Mesenteric fat pad (tissue), 1 donor: ENCODE results near the gene GMEB2. TPM values are rescaled to one million over a fixed set of nuclear protein-coding genes. Genes with fewer than 3 reads are reported as not detected.
"Not testable (repeated sequence)": the region's sequence is repeated elsewhere in the genome, so short reads cannot be mapped to it uniquely, and the experiment has no call there.

Experiments used
- DNase-seq: peaks from one replicate; pipeline ENCODE4 v3.0.0-alpha.2; 2020; ENCODE audit warnings: low spot score
- long read RNA-seq: library from polyadenylated mRNA; unstranded; transcript quantifications from one replicate; pipeline ENCODE4 v2.0.0, GENCODE V29; 2020
- total RNA-seq: library from RNA; stranded (reverse); fragmentation: NEBNext Ultra II Directional; extraction: Animal tissue kit (Norgen Biotek cat#: 25700); gene quantifications from one replicate; pipeline ENCODE4 v1.2.1, GENCODE V29; 2021
- donor health status: DM: yes; HTN: yes; CAD: no.

The GMEB2 gene
- total RNA-seq = 10.0 TPM
- long read RNA-seq, partial matches to known transcripts = 11 of 15 reads
- long read RNA-seq, other reads (novel, unspliced or antisense) = 4 of 15 reads

GRCh38 chr20:63626424-63627128 is at the start of gene GMEB2:
Gene GMEB2 (minus strand): TSS chr20:63627101. CDS start chr20:63619397, 7,704 bp downstream.
- no peak for DNase-seq

GRCh38 chr20:63675681-63676368 is 48.9 kb upstream of the GMEB2 start:
- no peak for DNase-seq

- no peak for DNase-seq
These were observed 47.0 kb upstream of the GMEB2 start for GRCh38 chr20:63673951-63674350.

GRCh38 chr20:63672666-63673065 is 45.8 kb upstream of the GMEB2 start:
- DNase-seq = no peak

- DNase-seq = not testable (repeated sequence)
These were observed 44.8 kb upstream of the GMEB2 start for GRCh38 chr20:63671695-63672094.

GRCh38 chr20:63668351-63668750 is 41.5 kb upstream of the GMEB2 start:
- DNase-seq = no peak

- DNase-seq = no peak
These were observed 41.0 kb upstream of the GMEB2 start for GRCh38 chr20:63667858-63668257.

GRCh38 chr20:63665708-63666107 is 38.8 kb upstream of the GMEB2 start:
- no peak for DNase-seq

- DNase-seq = no peak
These were observed 38.1 kb upstream of the GMEB2 start for GRCh38 chr20:63664861-63665594.

- no peak for DNase-seq
These were observed 37.4 kb upstream of the GMEB2 start for GRCh38 chr20:63664143-63664851.

GRCh38 chr20:63663332-63664066 is 36.6 kb upstream of the GMEB2 start:
- DNase-seq = no peak

- DNase-seq = no peak
These were observed 35.9 kb upstream of the GMEB2 start for GRCh38 chr20:63662813-63663189.

GRCh38 chr20:63661959-63662812 is 35.3 kb upstream of the GMEB2 start:
- DNase-seq = no peak

- no peak for DNase-seq
These were observed 34.2 kb upstream of the GMEB2 start for GRCh38 chr20:63661108-63661507.

GRCh38 chr20:63660622-63661021 is 33.7 kb upstream of the GMEB2 start:
- DNase-seq = no peak

GRCh38 chr20:63660174-63660573 is 33.3 kb upstream of the GMEB2 start:
- not testable (repeated sequence) for DNase-seq

GRCh38 chr20:63659370-63659769 is 32.5 kb upstream of the GMEB2 start:
- DNase-seq = no peak

- DNase-seq = no peak
These were observed 31.9 kb upstream of the GMEB2 start for GRCh38 chr20:63658749-63659187.

- peak; percentile 97 for DNase-seq
These were observed 31.2 kb upstream of the GMEB2 start, which contains the start of gene RTEL1 for GRCh38 chr20:63657937-63658748. Gene RTEL1 (plus strand): TSS chr20:63658312. CDS start chr20:63659403, 1,091 bp downstream.
